Endometrium (tissue), 2 donors: ENCODE results near the gene CHAF1B.

Source experiments
- FAIRE-seq: peaks from 2 replicates; lab custom pipeline; 2012; peaks lifted over from hg19 to GRCh38; lab: Jason Lieb, UNC
- donor health status: control.
- donor health status: control.

CHAF1B gene

DNA sequence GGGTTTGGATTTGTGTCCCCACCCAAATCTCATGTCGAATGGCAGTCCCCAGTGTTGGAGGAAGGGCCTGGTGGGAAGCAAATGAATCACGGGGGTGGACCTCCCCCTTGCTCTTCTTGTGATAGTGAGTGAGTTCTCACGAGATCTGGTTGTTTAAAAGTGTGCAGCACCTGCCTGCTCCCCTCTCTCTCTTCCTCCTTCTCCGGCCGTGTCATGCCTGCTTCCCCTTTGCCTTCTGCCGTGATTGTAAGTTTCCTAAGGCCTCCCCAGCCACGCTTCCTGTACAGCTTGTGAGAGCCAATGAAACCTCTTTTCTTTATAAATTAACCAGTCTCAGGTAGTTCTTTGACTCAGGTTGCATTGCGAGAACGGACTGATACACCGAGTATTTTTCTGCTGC is 78.8 kb downstream of the CHAF1B start:
- FAIRE-seq = no peak

DNA sequence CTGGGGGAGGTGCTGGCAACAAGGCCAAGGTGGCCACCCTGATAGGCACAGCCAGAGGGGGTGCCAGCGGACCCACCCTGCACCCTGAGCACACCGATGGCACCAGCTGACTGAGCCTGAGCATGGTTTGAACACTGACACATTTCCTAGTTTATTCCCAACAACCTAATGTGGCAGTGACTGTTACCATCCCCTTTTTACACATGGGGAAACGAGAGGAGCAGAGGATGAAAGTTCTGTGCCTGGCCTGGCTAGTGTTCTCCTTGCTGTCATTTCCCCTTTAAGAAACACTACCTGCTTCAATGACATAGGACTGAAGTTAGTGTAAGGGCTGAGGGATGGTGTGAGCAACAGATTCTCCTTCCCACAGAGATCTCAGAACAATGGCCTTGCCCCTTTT is 79.4 kb downstream of the CHAF1B start:
- FAIRE-seq = no peak

DNA sequence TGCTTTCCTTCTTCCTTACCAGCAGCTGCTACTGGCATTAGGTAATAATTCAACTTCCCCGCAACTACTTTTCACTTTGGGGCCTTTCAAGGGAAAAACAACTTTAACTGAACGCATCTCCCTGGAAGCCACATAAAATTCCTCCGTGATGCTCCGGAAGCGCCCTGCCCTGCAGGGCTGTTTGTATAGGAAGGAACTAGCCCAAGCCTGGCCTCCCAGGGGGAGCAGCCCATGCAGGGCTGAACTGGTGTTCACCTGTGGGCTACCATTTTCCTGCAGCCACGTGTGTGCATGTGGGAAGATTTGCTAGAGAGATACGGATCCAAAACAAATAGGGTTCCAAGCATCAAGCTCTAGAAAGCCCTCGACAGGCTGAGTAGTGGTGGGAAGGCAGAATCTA is 80.3 kb downstream of the CHAF1B start:
- no peak for FAIRE-seq

DNA sequence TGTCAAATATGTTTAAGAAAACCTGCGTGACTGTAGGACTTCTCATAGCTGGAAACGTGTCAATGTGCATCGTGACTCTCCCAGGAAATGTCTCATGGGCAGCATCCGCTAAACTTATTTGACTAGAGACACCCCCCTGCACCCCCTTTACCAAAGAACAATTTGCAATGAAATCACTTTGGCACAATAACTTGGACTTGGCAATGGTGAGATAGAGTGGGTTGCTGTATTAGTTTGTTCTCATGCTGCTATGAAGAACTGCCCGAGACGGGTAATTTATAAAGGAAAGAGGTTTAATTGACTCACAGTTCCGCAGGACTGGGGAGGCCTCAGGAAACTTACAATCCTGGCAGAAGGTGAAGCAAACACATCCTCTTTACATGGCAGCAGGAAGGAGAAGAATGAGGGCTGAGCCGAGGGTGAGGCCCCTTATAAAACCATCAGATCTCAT is 80.9 kb downstream of the CHAF1B start:
- no peak for FAIRE-seq
